B cell (primary cell): ENCODE results near the gene LAMA1. TPM values are rescaled to one million over a fixed set of nuclear protein-coding genes. Genes with fewer than 3 reads are reported as not detected.

Experiments used
- ATAC-seq: fragments of 200-7000 bp; cut with Tn5 transposase; one replicate; pipeline ENCODE4 v1.10.0; 2021; ENCODE audit warnings: low read depth, mild to moderate bottlenecking, moderate number of reproducible peaks, moderate library complexity
- CTCF ChIA-PET: fragments of 350-600 bp; sonication (Branson Sonifier 250); formaldehyde crosslinking; loops from one replicate; lab custom pipeline; 2021; ENCODE audit warnings: antibody characterized with exemption, inconsistent platforms; lab: Charles Lee
- POLR2A ChIA-PET: fragments of 350-600 bp; sonication (Branson Sonifier 250); formaldehyde crosslinking; loops from one replicate; lab custom pipeline; 2021; ENCODE audit warnings: antibody characterized with exemption; lab: Charles Lee
- DNase-seq: peaks from one replicate; pipeline ENCODE4 v3.0.0; 2013
- H2AFZ ChIP-seq: 2 replicates; pipeline ENCODE4 v1.6.1; 2012; ENCODE audit warnings: mild to moderate bottlenecking, low read depth, low read length; ENCODE audit not compliant: insufficient read depth, poor library complexity, severe bottlenecking
- H3K27ac ChIP-seq, 2 donors: 1 replicate in 1 of 2; 2 replicates in 1 of 2; pipeline ENCODE4 v1.5.1; 2012 to 2013; ENCODE audit warnings: low read length in 2 of 2, mild to moderate bottlenecking in 2 of 2, moderate library complexity in 1 of 2
- H3K27me3 ChIP-seq, 4 experiments: fragments of 200-600 bp in 1 of 4; sonication (generic) in 1 of 4; replicated peaks in 1 of 4; 1 replicate in 2 of 4; 2 replicates in 2 of 4; pipeline versions ENCODE4 v1.6.1 to v1.7.0; 2013 to 2016; ENCODE audit warnings: low read length in 3 of 4, mild to moderate bottlenecking in 2 of 4, mixed read lengths in 1 of 4, moderate library complexity in 1 of 4; ENCODE audit not compliant: insufficient read depth in 4 of 4, control insufficient read depth in 3 of 4; ENCODE audit errors: control extremely low read depth in 1 of 4
- H3K36me3 ChIP-seq, 2 experiments: replicated peaks in 1 of 2; 1 replicate in 1 of 2; 2 replicates in 1 of 2; pipeline versions ENCODE4 v1.6.1 to v1.7.1; 2013; ENCODE audit warnings: low read length in 1 of 2; ENCODE audit not compliant: insufficient read depth in 2 of 2, control insufficient read depth in 1 of 2; ENCODE audit errors: control extremely low read depth in 1 of 2, extremely low read depth in 1 of 2
- H3K4me1 ChIP-seq, 2 donors: fragments of 200-600 bp in 1 of 2; sonication (generic) in 1 of 2; 1 replicate in 1 of 2; 2 replicates in 1 of 2; pipeline versions ENCODE4 v1.5.1 to v1.6.1; 2013 to 2017; ENCODE audit warnings: low read length in 2 of 2; ENCODE audit not compliant: control insufficient read depth in 2 of 2, insufficient read depth in 2 of 2
- H3K4me2 ChIP-seq: replicated peaks from 2 replicates; pipeline ENCODE3; 2012; ENCODE audit warnings: mild to moderate bottlenecking, low read depth, low read length; ENCODE audit not compliant: poor library complexity, severe bottlenecking
- H3K4me3 ChIP-seq, 5 experiments: fragments of 200-600 bp in 1 of 5; sonication (generic) in 1 of 5; 1 replicate in 3 of 5; 2 replicates in 2 of 5; pipeline versions ENCODE4 v1.5.1 to v1.7.0; 2011 to 2016; ENCODE audit warnings: low read length in 4 of 5, mild to moderate bottlenecking in 4 of 5, low read depth in 2 of 5, control low read depth in 1 of 5, moderate library complexity in 1 of 5; ENCODE audit not compliant: insufficient read depth in 1 of 5; ENCODE audit errors: control extremely low read depth in 1 of 5, extremely low read depth in 1 of 5
- H3K79me2 ChIP-seq: fragments of 200-600 bp; sonication (generic); one replicate; pipeline ENCODE4 v1.6.0; 2016; ENCODE audit warnings: low read length; ENCODE audit not compliant: control insufficient read depth, insufficient read depth
- H3K9ac ChIP-seq: fragments of 200-600 bp; sonication (generic); 2 replicates; pipeline ENCODE4 v1.6.1; 2017; ENCODE audit warnings: mild to moderate bottlenecking, low read length, moderate library complexity
- H3K9me3 ChIP-seq, 3 donors: one replicate each; pipeline versions ENCODE4 v1.6.1 to v1.7.1; 2013; ENCODE audit warnings: low read length in 2 of 3; ENCODE audit not compliant: control insufficient read depth in 2 of 3, insufficient read depth in 1 of 3; ENCODE audit errors: control extremely low read depth in 1 of 3
- H4K20me1 ChIP-seq: 2 replicates; pipeline ENCODE4 v1.6.0; 2012; ENCODE audit warnings: mild to moderate bottlenecking, low read length; ENCODE audit not compliant: insufficient read depth, control insufficient read depth, poor library complexity, severe bottlenecking
- H3K27ac Mint-ChIP-seq: one replicate; pipeline ENCODE4 v1.8.0; 2021; ENCODE audit warnings: mixed read lengths
- H3K27me3 Mint-ChIP-seq: one replicate; pipeline ENCODE4 v1.8.0; 2021; ENCODE audit warnings: mixed read lengths
- H3K4me1 Mint-ChIP-seq: one replicate; pipeline ENCODE4 v1.8.0; 2021; ENCODE audit warnings: mixed read lengths
- H3K4me3 Mint-ChIP-seq: one replicate; pipeline ENCODE4 v1.8.0; 2021; ENCODE audit warnings: mixed read lengths
- H3K9me3 Mint-ChIP-seq: one replicate; pipeline ENCODE4 v1.8.0; 2022; ENCODE audit warnings: mixed read lengths; ENCODE audit not compliant: insufficient read depth
- CTCF ChIP-seq: fragments of 200-600 bp; IDR thresholded peaks from one replicate; pipeline ENCODE4 v1.8.0; 2022; ENCODE audit warnings: antibody characterized with exemption, mild to moderate bottlenecking
- EZH2 ChIP-seq: IDR thresholded peaks from 2 replicates; pipeline ENCODE4 v1.6.1; 2012; ENCODE audit warnings: borderline replicate concordance, low read depth, mild to moderate bottlenecking, moderate library complexity, low read length; ENCODE audit not compliant: insufficient read depth, poor library complexity, severe bottlenecking
- whole genome bisulfite sequencing: methylation state at CpG from one replicate; pipeline ENCODE4 v1.1.5; 2013; ENCODE audit warnings: missing lambda C conversion rate; ENCODE audit not compliant: insufficient coverage; 5-methylcytosine and 5-hydroxymethylcytosine counted together
- intact Hi-C: fragments of 100-400 bp; cut with micrococcal nuclease; formaldehyde crosslinking; loops from one replicate; pipeline ENCODE4 v1.10.0; 2022
- polyA plus RNA-seq: library from polyadenylated mRNA; depleted of rRNA; stranded (reverse); fragments of >200 nt; gene quantifications from 2 replicates; pipeline ENCODE4 v1.2.3, GENCODE V29; 2012
- total RNA-seq, 2 donors: library from RNA; stranded (reverse); fragments of 120-200 nt in 1 of 2; gene quantifications; 1 replicate in 1 of 2; 2 replicates in 1 of 2; pipeline versions ENCODE4 v1.2.3 to v1.2.4, GENCODE V29; 2013 to 2022

LAMA1 gene
- total and polyA plus RNA-seq, 2 donors (not counting 1 experiment from before 2014, with no cell fraction given), result not detected

DNA sequence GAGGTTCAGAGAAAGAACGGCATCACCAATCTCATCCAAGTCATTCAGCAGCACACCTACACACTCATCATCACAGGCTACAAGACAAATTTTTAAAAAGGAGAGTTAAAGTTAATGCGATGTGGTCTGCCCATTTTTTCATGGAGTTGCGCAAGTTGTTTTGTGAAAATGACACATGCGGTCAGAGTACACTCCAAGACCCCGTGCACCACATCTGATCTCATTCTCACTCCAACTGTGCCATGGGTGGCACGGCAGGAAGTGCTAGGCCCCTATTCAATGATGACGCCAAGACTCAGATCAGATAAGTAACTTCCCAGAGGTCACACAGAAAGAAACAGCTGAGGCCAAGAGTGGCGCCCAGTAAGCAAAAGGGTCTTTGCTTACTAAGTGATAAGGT, 119.8 kb downstream of the LAMA1 start:
- no peak for DNase-seq
- ChIA-PET POLR2A (no interaction called here), CTCF (no interaction called here)
- Mint-ChIP-seq H3K9me3 (no peaks in the 10 kb centered on the region), H3K4me3 (no peak overlapping the region), H3K27ac (no peak overlapping the region), H3K27me3 (no peaks in the 10 kb centered on the region), H3K4me1 (no peaks in the 10 kb centered on the region)
- H2AFZ ChIP-seq, result no peak overlapping the region
- no peak overlapping the region for H3K4me3 ChIP-seq
- H3K27ac ChIP-seq, result no peak overlapping the region
- no peak overlapping the region for H3K4me2 ChIP-seq
- peaks cover 0 to 3% (median 0%) of the 10 kb centered on the region in 3 donors for H3K9me3 ChIP-seq
- H3K9ac ChIP-seq, result no peak overlapping the region
- ATAC-seq, result no peak
- TF ChIP-seq CTCF (no peak), EZH2 (no peak)
- 77% methylated on average over 5 of the region's 8 CpGs for WGBS
- no peaks in the 10 kb centered on the region for H3K79me2 ChIP-seq
- H3K27me3 ChIP-seq, result no peaks in the 10 kb centered on the region
- no peaks in the 10 kb centered on the region for H3K36me3 ChIP-seq
- no peaks in the 10 kb centered on the region for H4K20me1 ChIP-seq
- H3K4me1 ChIP-seq, result no peaks in the 10 kb centered on the region
- intact Hi-C loops, result no loop called here

GRCh38 chr18:6994771-6995430, 122.7 kb downstream of the LAMA1 start:
- H3K9ac ChIP-seq, result no peak overlapping the region
- no peaks in the 10 kb centered on the region for H4K20me1 ChIP-seq
- H3K27me3 ChIP-seq, result no peaks in the 10 kb centered on the region
- POLR2A ChIA-PET, result no interaction called here
- H3K9me3 Mint-ChIP-seq, result no peaks in the 10 kb centered on the region
- no peaks in the 10 kb centered on the region for H3K27me3 Mint-ChIP-seq
- H3K4me3 ChIP-seq, result no peak overlapping the region
- no peak overlapping the region for H2AFZ ChIP-seq
- DNase-seq (no peak), ATAC-seq (no peak)
- no peak overlapping the region for H3K4me2 ChIP-seq
- H3K36me3 ChIP-seq, result no peaks in the 10 kb centered on the region
- H3K4me3 Mint-ChIP-seq, result no peak overlapping the region
- TF ChIP-seq CTCF (no peak), EZH2 (no peak)
- WGBS, result 7% methylated on average over 2 of the region's 7 CpGs
- CTCF ChIA-PET, result no interaction called here
- no peaks in the 10 kb centered on the region for H3K4me1 Mint-ChIP-seq
- intact Hi-C loops, result no loop called here
- H3K79me2 ChIP-seq, result no peaks in the 10 kb centered on the region
- peaks cover 0 to 3% (median 0%) of the 10 kb centered on the region in 3 donors for H3K9me3 ChIP-seq
- no peaks in the 10 kb centered on the region for H3K4me1 ChIP-seq
- H3K27ac Mint-ChIP-seq, result no peak overlapping the region
- no peak overlapping the region for H3K27ac ChIP-seq
